K562 (cell line): ENCODE measurements around the gene HSPA1L. TPM values are rescaled to one million over a fixed set of nuclear protein-coding genes. Genes with fewer than 3 reads are reported as not detected.

ENCODE experiments used
- ARID2 ChIP-seq: fragments of 450-650 bp; IDR thresholded peaks from 2 replicates; pipeline ENCODE4 v1.6.1; 2017; ENCODE audit warnings: antibody characterized with exemption, mild to moderate bottlenecking
- GATAD2B ChIP-seq: fragments of 450-650 bp; IDR thresholded peaks from 2 replicates; pipeline ENCODE4 v1.6.1; 2017; ENCODE audit warnings: mild to moderate bottlenecking, borderline replicate concordance
- HMG20B ChIP-seq: fragments of 250-450 bp; sonication (Bioruptor Pico); IDR thresholded peaks from 2 replicates; pipeline ENCODE4 v1.5.0; 2021; ENCODE audit warnings: mild to moderate bottlenecking
- KLF13 ChIP-seq: fragments of 450-650 bp; IDR thresholded peaks from 2 replicates; pipeline ENCODE4 v1.6.1; 2016; ENCODE audit warnings: missing genetic modification characterization, low read depth, mild to moderate bottlenecking, missing compliant biosample characterization, moderate library complexity, borderline replicate concordance
- MXD1 ChIP-seq: fragments of 250-450 bp; sonication (Bioruptor Pico); IDR thresholded peaks from 2 replicates; pipeline ENCODE4 v1.8.0; 2021; ENCODE audit warnings: borderline replicate concordance, mild to moderate bottlenecking, moderate library complexity; ENCODE audit not compliant: poor library complexity, severe bottlenecking
- PRMT5 ChIP-seq: sonication (generic); formaldehyde crosslinking; IDR thresholded peaks from 2 replicates; pipeline ENCODE4 v1.5.0; 2020; ENCODE audit warnings: missing genetic modification reagents
- SIRT6 ChIP-seq: IDR thresholded peaks from one replicate; pipeline ENCODE4 v1.6.1; 2012; ENCODE audit warnings: low read depth, mild to moderate bottlenecking, control low read depth, inconsistent platforms, low read length, moderate library complexity
- TCF7L2 ChIP-seq: fragments of 150-350 bp; IDR thresholded peaks from 2 replicates; pipeline ENCODE4 v1.6.1; 2016; ENCODE audit warnings: low read depth, mild to moderate bottlenecking, low read length, moderate library complexity
- TEAD2 ChIP-seq: fragments of 450-650 bp; IDR thresholded peaks from 2 replicates; pipeline ENCODE4 v1.6.1; 2016; ENCODE audit warnings: missing genetic modification characterization, control low read depth, missing compliant biosample characterization
- THAP12 ChIP-seq: fragments of 250-450 bp; sonication (Bioruptor Pico); IDR thresholded peaks from 2 replicates; pipeline ENCODE4 v1.9.0; 2021; ENCODE audit warnings: mild to moderate bottlenecking, inconsistent platforms
- polyA plus RNA-seq, 8 experiments: library from polyadenylated mRNA; depleted of rRNA in 4 of 8; stranded (reverse) in 5 of 8; unstranded in 3 of 8; fragments of >200 nt; fragmentation: Nextera tagmentation in 2 of 8; fragmentation: Illumina TruSeq in 1 of 8; extraction: Ambion mirVana in 2 of 8; extraction: Trizol in 1 of 8; gene quantifications; 2 replicates each; pipeline versions ENCODE4 v1.2.1 to v1.2.3, GENCODE V29; 2011 to 2014; ENCODE audit warnings: inconsistent platforms in 1 of 8, missing spikeins in 1 of 8
- total RNA-seq, 7 experiments: library from RNA; depleted of rRNA in 6 of 7; stranded (reverse); fragments of >200 nt in 6 of 7; fragmentation: Illumina TruSeq in 2 of 7; extraction: Trizol in 2 of 7; gene quantifications; 2 replicates each; pipeline versions ENCODE4 v1.2.1 to v1.2.3, GENCODE V29; 2011 to 2021; ENCODE audit warnings: low replicate concordance in 1 of 7
- TF ChIP-seq, protein P1 (sequence below), 2 experiments: IDR thresholded peaks; 2 replicates each; pipeline ENCODE4 v1.6.1; 2012; ENCODE audit warnings: improper control_type of control experiment in 2 of 2, low read depth in 2 of 2, low read length in 2 of 2, borderline replicate concordance in 1 of 2
- TF ChIP-seq, protein P2 (sequence below): fragments of 250-450 bp; sonication (Bioruptor Pico); IDR thresholded peaks from 2 replicates; pipeline ENCODE4 v1.4.0; 2020; ENCODE audit warnings: mild to moderate bottlenecking, moderate library complexity
- TF ChIP-seq, protein P3 (sequence below), 3 experiments: fragments of 200-800 bp in 1 of 3; sonication (Bioruptor generic) in 1 of 3; sonication (generic) in 1 of 3; formaldehyde crosslinking in 1 of 3; IDR thresholded peaks; 2 replicates each; pipeline versions ENCODE4 v1.6.1 to v1.8.0; 2016 to 2022; ENCODE audit warnings: mild to moderate bottlenecking in 2 of 3, missing compliant biosample characterization in 2 of 3, missing genetic modification characterization in 2 of 3, missing genetic modification reagents in 1 of 3
- TF ChIP-seq, protein P4 (sequence below): fragments of 250-450 bp; sonication (Bioruptor Pico); IDR thresholded peaks from 2 replicates; pipeline ENCODE4 v1.4.0; 2020; ENCODE audit warnings: borderline replicate concordance
- TF ChIP-seq, protein P5 (sequence below): sonication (generic); formaldehyde crosslinking; IDR thresholded peaks from 2 replicates; pipeline ENCODE4 v1.8.0; 2022; ENCODE audit warnings: missing genetic modification reagents, mild to moderate bottlenecking, borderline replicate concordance

HSPA1L gene
- total and polyA plus RNA-seq, 9 of the 15 experiments (the other 6 are each of a cell fraction or from before 2014, with no cell fraction given), result 0.14 to 2.1 (median 1.3) TPM

DNA sequence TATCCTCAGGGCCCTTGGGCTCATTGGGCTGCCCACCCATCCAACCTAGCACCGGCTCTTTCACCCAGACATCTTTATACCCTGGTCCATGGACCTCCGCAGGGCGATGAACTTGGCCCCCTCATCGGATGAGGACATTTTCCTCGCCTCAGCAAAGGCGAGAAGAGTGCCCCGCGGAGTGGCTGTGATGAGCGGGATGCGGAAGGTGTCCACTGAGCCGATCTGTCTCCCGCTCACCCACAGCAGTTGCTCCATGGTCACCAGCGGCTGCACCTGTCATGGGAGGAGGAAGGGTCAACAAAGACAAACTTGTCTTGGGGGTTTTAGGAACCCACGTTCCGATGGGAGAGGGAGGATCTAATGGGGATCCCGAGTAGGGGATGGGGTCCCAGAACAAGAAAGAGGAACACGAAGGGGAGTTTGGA lies 46.8 kb upstream of the HSPA1L start (continued):
- TF ChIP-seq, protein P1, sequence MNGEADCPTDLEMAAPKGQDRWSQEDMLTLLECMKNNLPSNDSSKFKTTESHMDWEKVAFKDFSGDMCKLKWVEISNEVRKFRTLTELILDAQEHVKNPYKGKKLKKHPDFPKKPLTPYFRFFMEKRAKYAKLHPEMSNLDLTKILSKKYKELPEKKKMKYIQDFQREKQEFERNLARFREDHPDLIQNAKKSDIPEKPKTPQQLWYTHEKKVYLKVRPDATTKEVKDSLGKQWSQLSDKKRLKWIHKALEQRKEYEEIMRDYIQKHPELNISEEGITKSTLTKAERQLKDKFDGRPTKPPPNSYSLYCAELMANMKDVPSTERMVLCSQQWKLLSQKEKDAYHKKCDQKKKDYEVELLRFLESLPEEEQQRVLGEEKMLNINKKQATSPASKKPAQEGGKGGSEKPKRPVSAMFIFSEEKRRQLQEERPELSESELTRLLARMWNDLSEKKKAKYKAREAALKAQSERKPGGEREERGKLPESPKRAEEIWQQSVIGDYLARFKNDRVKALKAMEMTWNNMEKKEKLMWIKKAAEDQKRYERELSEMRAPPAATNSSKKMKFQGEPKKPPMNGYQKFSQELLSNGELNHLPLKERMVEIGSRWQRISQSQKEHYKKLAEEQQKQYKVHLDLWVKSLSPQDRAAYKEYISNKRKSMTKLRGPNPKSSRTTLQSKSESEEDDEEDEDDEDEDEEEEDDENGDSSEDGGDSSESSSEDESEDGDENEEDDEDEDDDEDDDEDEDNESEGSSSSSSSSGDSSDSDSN (IDR thresholded peaks at IDR 0.05; ENCODE audit: borderline replicate concordance in 1 of 2, low read depth in 2 of 2, low read length in 2 of 2), result 0 out of 4 replicates have a peak, but pooled peaks of 1 of the 2 experiments have one; percentile 54
- TF ChIP-seq HMG20B (CRISPR knock-in tag) (no peak), TCF7L2 (no peak), GATAD2B (no peak), ARID2 (no peak), THAP12 (CRISPR knock-in tag) (peak; percentile 31; the same call in 1 of the 2 replicates), KLF13 (tag) (no peak), PRMT5 (peak; percentile 17; the same call in 1 of the 2 replicates), MXD1 (no peak), TEAD2 (tag) (no peak), SIRT6 (no peak)
- TF ChIP-seq, protein P2, sequence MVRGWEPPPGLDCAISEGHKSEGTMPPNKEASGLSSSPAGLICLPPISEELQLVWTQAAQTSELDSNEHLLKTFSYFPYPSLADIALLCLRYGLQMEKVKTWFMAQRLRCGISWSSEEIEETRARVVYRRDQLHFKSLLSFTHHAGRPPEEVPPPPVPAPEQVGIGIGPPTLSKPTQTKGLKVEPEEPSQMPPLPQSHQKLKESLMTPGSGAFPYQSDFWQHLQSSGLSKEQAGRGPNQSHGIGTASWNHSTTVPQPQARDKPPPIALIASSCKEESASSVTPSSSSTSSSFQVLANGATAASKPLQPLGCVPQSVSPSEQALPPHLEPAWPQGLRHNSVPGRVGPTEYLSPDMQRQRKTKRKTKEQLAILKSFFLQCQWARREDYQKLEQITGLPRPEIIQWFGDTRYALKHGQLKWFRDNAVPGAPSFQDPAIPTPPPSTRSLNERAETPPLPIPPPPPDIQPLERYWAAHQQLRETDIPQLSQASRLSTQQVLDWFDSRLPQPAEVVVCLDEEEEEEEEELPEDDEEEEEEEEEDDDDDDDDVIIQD (CRISPR knock-in tag), result peak; percentile 80; the same call in 1 of the 2 replicates
- TF ChIP-seq, protein P3, sequence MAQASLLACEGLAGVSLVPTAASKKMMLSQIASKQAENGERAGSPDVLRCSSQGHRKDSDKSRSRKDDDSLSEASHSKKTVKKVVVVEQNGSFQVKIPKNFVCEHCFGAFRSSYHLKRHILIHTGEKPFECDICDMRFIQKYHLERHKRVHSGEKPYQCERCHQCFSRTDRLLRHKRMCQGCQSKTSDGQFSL (CRISPR knock-in tag; IDR thresholded peaks at IDR 0.05), result peak; percentile 60; the same call in 1 of the 2 replicates
- TF ChIP-seq, protein P3 (tag; IDR thresholded peaks at IDR 0.05), result no peak
- TF ChIP-seq, protein P4, sequence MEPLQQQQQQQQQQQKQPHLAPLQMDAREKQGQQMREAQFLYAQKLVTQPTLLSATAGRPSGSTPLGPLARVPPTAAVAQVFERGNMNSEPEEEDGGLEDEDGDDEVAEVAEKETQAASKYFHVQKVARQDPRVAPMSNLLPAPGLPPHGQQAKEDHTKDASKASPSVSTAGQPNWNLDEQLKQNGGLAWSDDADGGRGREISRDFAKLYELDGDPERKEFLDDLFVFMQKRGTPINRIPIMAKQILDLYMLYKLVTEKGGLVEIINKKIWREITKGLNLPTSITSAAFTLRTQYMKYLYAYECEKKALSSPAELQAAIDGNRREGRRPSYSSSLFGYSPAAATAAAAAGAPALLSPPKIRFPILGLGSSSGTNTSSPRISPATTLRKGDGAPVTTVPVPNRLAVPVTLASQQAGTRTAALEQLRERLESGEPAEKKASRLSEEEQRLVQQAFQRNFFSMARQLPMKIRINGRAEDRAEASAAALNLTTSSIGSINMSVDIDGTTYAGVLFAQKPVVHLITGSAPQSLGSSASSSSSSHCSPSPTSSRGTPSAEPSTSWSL (CRISPR knock-in tag), result peak; percentile 59; the same call in 1 of the 2 replicates
- TF ChIP-seq, protein P5, sequence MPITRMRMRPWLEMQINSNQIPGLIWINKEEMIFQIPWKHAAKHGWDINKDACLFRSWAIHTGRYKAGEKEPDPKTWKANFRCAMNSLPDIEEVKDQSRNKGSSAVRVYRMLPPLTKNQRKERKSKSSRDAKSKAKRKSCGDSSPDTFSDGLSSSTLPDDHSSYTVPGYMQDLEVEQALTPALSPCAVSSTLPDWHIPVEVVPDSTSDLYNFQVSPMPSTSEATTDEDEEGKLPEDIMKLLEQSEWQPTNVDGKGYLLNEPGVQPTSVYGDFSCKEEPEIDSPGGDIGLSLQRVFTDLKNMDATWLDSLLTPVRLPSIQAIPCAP (CRISPR knock-in tag), result 0 out of 2 replicates have a peak, but pooled peaks have one; percentile 29
